Adipose tissue (tissue), 3 donors: ENCODE data around the gene CFAP92. TPM values are rescaled to one million over a fixed set of nuclear protein-coding genes. Genes with fewer than 3 reads are reported as not detected.
"Not testable (repeated sequence)": the region's sequence is repeated elsewhere in the genome, so short reads cannot be mapped to it uniquely, and the experiment has no call there.

Experiments
- H3K27ac ChIP-seq: one replicate; pipeline ENCODE4 v1.5.1; 2013; ENCODE audit warnings: low read depth, low read length
- WGBS, 3 donors: extraction: QIAGEN DNeasy Blood & Tissue Kit; methylation state at CpG; one replicate each; pipeline ENCODE4 v1.1.7; 2013; 5-methylcytosine and 5-hydroxymethylcytosine counted together
- polyA plus RNA-seq, 3 donors: library from polyadenylated mRNA; stranded (reverse); fragments of 200-250 nt; gene quantifications; one replicate each; pipeline ENCODE4 v1.2.3, GENCODE V29; 2013
- donor health status: healthy with polysubstance abuse.
- donor health status: Bipolar disorder and iron deficiency.
- donor health status: healthy.

Gene CFAP92
- polyA plus RNA-seq, 3 donors, result 0.16 to 1.9 (median 0.21) TPM

GRCh38 chr3:128965818-128966217, 28.1 kb downstream of the CFAP92 start:
- no peak overlapping the region for H3K27ac ChIP-seq
- WGBS, 3 donors, result 80 to 90% (median 81%) methylated on average over 3 of the region's 3 CpGs

- no peak overlapping the region for H3K27ac ChIP-seq
- WGBS, 3 donors, result 83 to 88% (median 83%) methylated on average over 7 to 9 of the region's 9 CpGs
Observed at GRCh38 chr3:128965280-128965679, 28.6 kb downstream of the CFAP92 start.

GRCh38 chr3:128956440-128956839, 37.4 kb downstream of the CFAP92 start:
- WGBS, 3 donors, result 94 to 96% (median 95%) methylated on average over 2 of the region's 2 CpGs

GRCh38 chr3:128950223-128950938, 43.5 kb downstream of the CFAP92 start:
- no peak overlapping the region for H3K27ac ChIP-seq
- WGBS, 3 donors, result 53 to 68% (median 63%) methylated on average over 15 of the region's 15 CpGs

More at GRCh38 chr3:128956440-128956839, 37.4 kb downstream of the CFAP92 start:
- H3K27ac ChIP-seq, result no peak overlapping the region

- 94 to 98% (median 96%) methylated on average over 3 of the region's 3 CpGs for WGBS, 3 donors
- no peak overlapping the region for H3K27ac ChIP-seq
Observed at GRCh38 chr3:128949158-128949557, 44.7 kb downstream of the CFAP92 start.

GRCh38 chr3:128946411-128946810, 47.5 kb downstream of the CFAP92 start:
- no peak overlapping the region for H3K27ac ChIP-seq
- WGBS, 3 donors, result 60 to 89% (median 77%) methylated on average over 7 of the region's 7 CpGs

GRCh38 chr3:128945878-128946175, 48.0 kb downstream of the CFAP92 start:
- H3K27ac ChIP-seq, result no peak overlapping the region
- WGBS, 3 donors, result 66 to 82% (median 70%) methylated on average over 3 of the region's 3 CpGs

- 88 to 92% (median 89%) methylated on average over 21 of the region's 21 CpGs for WGBS, 3 donors
- no peak overlapping the region for H3K27ac ChIP-seq
Observed at GRCh38 chr3:128945041-128945877, 48.6 kb downstream of the CFAP92 start.

- 82 to 92% (median 84%) methylated on average over 15 of the region's 15 CpGs for WGBS, 3 donors
Observed at GRCh38 chr3:128942161-128942952, 51.5 kb downstream of the CFAP92 start.

GRCh38 chr3:128940252-128940651, 53.6 kb downstream of the CFAP92 start:
- WGBS, 3 donors, result 85 to 92% (median 90%) methylated on average over 1 of the region's 1 CpG
- no peak overlapping the region for H3K27ac ChIP-seq

More at GRCh38 chr3:128942161-128942952, 51.5 kb downstream of the CFAP92 start:
- H3K27ac ChIP-seq, result no peak overlapping the region

- H3K27ac ChIP-seq, result no peak overlapping the region
- 43 to 81% (median 75%) methylated on average over 4 of the region's 4 CpGs for WGBS, 3 donors
Observed at GRCh38 chr3:128936341-128936740, 57.5 kb downstream of the CFAP92 start.

- H3K27ac ChIP-seq, result no peak overlapping the region
- 42 to 92% (median 84%) methylated on average over 2 of the region's 2 CpGs for whole genome bisulfite sequencing, 3 donors
Observed at GRCh38 chr3:128935922-128936321, 58.0 kb downstream of the CFAP92 start.

GRCh38 chr3:128933922-128934253, 60.0 kb downstream of the CFAP92 start:
- no peak overlapping the region for H3K27ac ChIP-seq
- 88 to 94% (median 93%) methylated on average over 2 of the region's 2 CpGs for WGBS, 3 donors

- no peak overlapping the region for H3K27ac ChIP-seq
- 72 to 80% (median 76%) methylated on average over 9 of the region's 9 CpGs for WGBS, 3 donors
Observed at GRCh38 chr3:128933213-128933921, 60.5 kb downstream of the CFAP92 start.

- H3K27ac ChIP-seq, result no peak overlapping the region
- 80 to 88% (median 81%) methylated on average over 12 of the region's 12 CpGs for WGBS, 3 donors
Observed at GRCh38 chr3:128932516-128933212, 61.2 kb downstream of the CFAP92 start.

- 87 to 96% (median 87%) methylated on average over 10 of the region's 10 CpGs for WGBS, 3 donors
- H3K27ac ChIP-seq, result no peak overlapping the region
Observed at GRCh38 chr3:128931046-128931445, 62.8 kb downstream of the CFAP92 start.

- 90 to 93% (median 91%) methylated on average over 3 of the region's 3 CpGs for WGBS, 3 donors
- no peak overlapping the region for H3K27ac ChIP-seq
Observed at GRCh38 chr3:128929364-128929763, 64.5 kb downstream of the CFAP92 start.

GRCh38 chr3:128923986-128924385, 69.9 kb downstream of the CFAP92 start:
- WGBS, 3 donors, result 90 to 96% (median 92%) methylated on average over 6 of the region's 6 CpGs
- H3K27ac ChIP-seq, result not testable (repeated sequence)
